Heart left ventricle (tissue), 16 donors: ENCODE measurements around the gene GALNT2. TPM values are rescaled to one million over a fixed set of nuclear protein-coding genes. Genes with fewer than 3 reads are reported as not detected.

ENCODE experiments used
- ATAC-seq, 4 donors: fragments of 200-7000 bp; cut with Tn5 transposase; one replicate each; pipeline ENCODE4 v1.9.1; 2020 to 2022; ENCODE audit warnings: moderate library complexity in 4 of 4, mild to moderate bottlenecking in 3 of 4, moderate number of reproducible peaks in 1 of 4
- DNase-seq, 5 donors: peaks; one replicate each; pipeline ENCODE4 v3.0.0-alpha.2; 2020
- H3K27ac ChIP-seq, 12 donors: fragments of 200-600 bp; sonication (generic) in 4 of 12; one replicate each; pipeline versions ENCODE4 v1.5.0 to v1.8.0; 2016 to 2022; ENCODE audit warnings: mild to moderate bottlenecking in 2 of 12
- H3K27me3 ChIP-seq, 9 donors: fragments of 200-600 bp; sonication (generic) in 2 of 9; one replicate each; pipeline versions ENCODE4 v1.5.1 to v1.8.0; 2016 to 2022; ENCODE audit warnings: mild to moderate bottlenecking in 3 of 9
- H3K36me3 ChIP-seq, 9 donors: fragments of 200-600 bp; sonication (generic) in 2 of 9; one replicate each; pipeline versions ENCODE4 v1.5.0 to v1.8.0; 2018 to 2022; ENCODE audit warnings: mild to moderate bottlenecking in 2 of 9
- H3K4me1 ChIP-seq, 12 donors: fragments of 200-600 bp; sonication (generic) in 4 of 12; one replicate each; pipeline versions ENCODE4 v1.5.0 to v1.8.0; 2016 to 2022; ENCODE audit warnings: mild to moderate bottlenecking in 3 of 12
- H3K4me3 ChIP-seq, 12 donors: fragments of 200-600 bp; sonication (generic) in 4 of 12; one replicate each; pipeline versions ENCODE4 v1.5.0 to v1.8.0; 2017 to 2022; ENCODE audit warnings: mild to moderate bottlenecking in 9 of 12, moderate library complexity in 4 of 12
- H3K9me3 ChIP-seq, 12 donors: fragments of 200-600 bp; sonication (generic) in 4 of 12; one replicate each; pipeline versions ENCODE4 v1.5.0 to v1.8.0; 2016 to 2022; ENCODE audit warnings: mild to moderate bottlenecking in 1 of 12
- CTCF ChIP-seq, 12 donors: fragments of 200-600 bp; sonication (generic) in 4 of 12; IDR thresholded peaks; one replicate each; pipeline versions ENCODE4 v1.5.0 to v1.8.0; 2018 to 2022; ENCODE audit warnings: antibody characterized with exemption in 12 of 12, mild to moderate bottlenecking in 5 of 12
- POLR2A ChIP-seq, 2 donors: fragments of 450-650 bp; IDR thresholded peaks; one replicate each; pipeline ENCODE4 v1.6.1; 2017; ENCODE audit warnings: antibody characterized with exemption in 2 of 2, mild to moderate bottlenecking in 2 of 2, moderate library complexity in 2 of 2
- WGBS, 4 donors: extraction: QIAGEN DNeasy Blood & Tissue Kit in 2 of 4; methylation state at CpG; one replicate each; pipeline versions ENCODE4 v1.1.5 to v1.1.7; 2013 to 2018; 5-methylcytosine and 5-hydroxymethylcytosine counted together
- intact Hi-C, 10 donors: fragments of 100-400 bp; cut with DNase I; formaldehyde crosslinking; loops; one replicate each; pipeline versions ENCODE4 v1.11.1 to v1.14.2; 2022
- polyA plus RNA-seq, 2 donors: library from polyadenylated mRNA; stranded (reverse); fragments of 200-250 nt; gene quantifications; one replicate each; pipeline ENCODE4 v1.2.3, GENCODE V29; 2013
- total RNA-seq, 9 donors: library from RNA; depleted of rRNA in 2 of 9; stranded (reverse); fragments of >200 nt in 2 of 9; fragmentation: NEBNext Ultra II Directional in 3 of 9; extraction: Animal tissue kit (Norgen Biotek cat#: 25700) in 3 of 9; gene quantifications; one replicate each; pipeline versions ENCODE4 v1.1.0 to v1.2.4, GENCODE V29; 2016 to 2023
- donor health status: ischemic (EF 13 %, LVEDD 7.1; RV severe dilation, severe dysfunction).
- donor health status: healthy with polysubstance abuse.
- donor health status: DM: no; HTN: yes; CAD: no.
- donor health status: DM: no; HTN: no; CAD: no.
- donor health status: ischemic (EF 25% LVEDD 6.9; RV normal size, moderate dysfunction).
- donor health status: ischemic (EF 25% LVEDD 5.7; RV mildly dilated, moderate dysfunction).
- donor health status: healthy.
- donor health status: DM: yes; HTN: yes; CAD: no.
- donor health status: ischemic (EF 35%, LVEDD 5.7; RV mildly dilated, moderate dysfunction).
- donor health status: nonischemic (EF 11% LVEDD 7.7; RV severe dilation, severe dysfunction).
- donor health status: DM: yes; HTN: yes; CAD: no.
- donor health status: PGD.
- donor health status: ischemic (EF 29% LVEDD 5.4; RV normal size, mild dysfunction).
- donor health status: nonischemic (EF 23%, LVEDD 6.1; RV moderate dilation, normal function).

Gene GALNT2
- total and polyA plus RNA-seq, 11 donors, result 10.1 to 44.9 (median 31.6) TPM

GRCh38 chr1:230125141-230125540 is 58.1 kb downstream of the GALNT2 start:
- no peak overlapping the region for H3K27ac ChIP-seq
- intact Hi-C loops, result no loop called here
- DNase-seq (no peak), ATAC-seq (no peak)
- no peaks in the 10 kb centered on the region for H3K36me3 ChIP-seq
- H3K27me3 ChIP-seq, result no peaks in the 10 kb centered on the region
- peaks cover 0 to 71% (median 24%) of the 10 kb centered on the region in 12 donors for H3K4me1 ChIP-seq
- no peaks in the 10 kb centered on the region for H3K9me3 ChIP-seq
- TF ChIP-seq POLR2A (IDR thresholded peaks at IDR 0.05) (no peak), CTCF (IDR thresholded peaks at IDR 0.05) (no peak)
- 92 to 96% (median 94%) methylated on average over 6 of the region's 6 CpGs for WGBS, 4 donors
- no peak overlapping the region for H3K4me3 ChIP-seq

- WGBS, 4 donors, result 76 to 86% (median 86%) methylated on average over 10 of the region's 10 CpGs
- no peak overlapping the region for H3K27ac ChIP-seq
- H3K4me1 ChIP-seq, result peaks cover 0 to 69% (median 19%) of the 10 kb centered on the region in 12 donors
- no peak for TF ChIP-seq POLR2A (IDR thresholded peaks at IDR 0.05)
- TF ChIP-seq CTCF (IDR thresholded peaks at IDR 0.05), result no peak
- ATAC-seq, result peak in 1 of 4 donors; percentile 7
- no peaks in the 10 kb centered on the region for H3K36me3 ChIP-seq
- intact Hi-C loops, result no loop called here
- DNase-seq, result no peak
- no peak overlapping the region for H3K4me3 ChIP-seq
- no peaks in the 10 kb centered on the region for H3K27me3 ChIP-seq
- H3K9me3 ChIP-seq, result no peaks in the 10 kb centered on the region
Observed at GRCh38 chr1:230125640-230126528, 58.8 kb downstream of the GALNT2 start.

GRCh38 chr1:230126529-230127104 is 59.6 kb downstream of the GALNT2 start:
- TF ChIP-seq CTCF (IDR thresholded peaks at IDR 0.05) (no peak), POLR2A (IDR thresholded peaks at IDR 0.05) (no peak)
- WGBS, 4 donors, result 84 to 93% (median 88%) methylated on average over 16 of the region's 16 CpGs
- Histone ChIP-seq H3K27ac (no peak overlapping the region), H3K36me3 (no peaks in the 10 kb centered on the region), H3K4me3 (no peak overlapping the region), H3K27me3 (no peaks in the 10 kb centered on the region), H3K4me1 (peaks cover 0 to 66% (median 19%) of the 10 kb centered on the region in 12 donors), H3K9me3 (no peaks in the 10 kb centered on the region)
- DNase-seq (no peak), ATAC-seq (no peak)
- intact Hi-C loops, result no loop called here
